Breast epithelium (tissue), 3 donors: ENCODE results near the gene FOXA1.

Source experiments
- CTCF ChIP-seq, 3 donors: fragments of 450-650 bp; IDR thresholded peaks; one replicate each; pipeline ENCODE4 v1.5.1; 2016 to 2017; ENCODE audit warnings: antibody characterized with exemption in 3 of 3, mild to moderate bottlenecking in 3 of 3, moderate library complexity in 3 of 3
- POLR2A ChIP-seq: fragments of 450-650 bp; IDR thresholded peaks from one replicate; pipeline ENCODE4 v1.6.1; 2016; ENCODE audit warnings: antibody characterized with exemption, mild to moderate bottlenecking, moderate library complexity

- no peak for TF ChIP-seq CTCF (IDR thresholded peaks at IDR 0.05)
- no peak for TF ChIP-seq POLR2A
Measured at GRCh38 chr14:37584211-37585100, 10.6 kb downstream of the FOXA1 start.
